PC-3 (cell line): Measurements from ENCODE around the gene HSPB8. TPM values are rescaled to one million over a fixed set of nuclear protein-coding genes. Genes with fewer than 3 reads are reported as not detected.

Experiments
- ATAC-seq: fragments of 200-7000 bp; cut with Tn5 transposase; 2 replicates; pipeline ENCODE4 v1.9.1; 2020; ENCODE audit warnings: mild to moderate bottlenecking, moderate library complexity
- BruUV-seq: library from RNA; stranded (reverse); fragments of 400-500 nt; replicated peaks from 2 replicates; lab custom pipeline; 2021; lab: Mats Ljungman, UMichigan
- CTCF ChIA-PET: fragments of 300-600 bp; sonication (Branson Sonifier 250); formaldehyde crosslinking; loops from one replicate; lab custom pipeline; 2022; ENCODE audit warnings: antibody characterized with exemption; lab: Charles Lee
- POLR2A ChIA-PET: fragments of 300-600 bp; sonication (Branson Sonifier 250); formaldehyde crosslinking; loops from one replicate; lab custom pipeline; 2022; ENCODE audit warnings: antibody characterized with exemption; ENCODE audit not compliant: unreplicated experiment; lab: Charles Lee
- DNase-seq: peaks from one replicate; pipeline ENCODE4 v3.0.0-alpha.2; 2015
- H2AFZ ChIP-seq: fragments of 300-600 bp; sonication (generic); 2 replicates; pipeline ENCODE4 v1.6.0; 2016; ENCODE audit warnings: antibody characterized with exemption, low read length
- H3F3A ChIP-seq: fragments of 300-600 bp; sonication (generic); one replicate; pipeline ENCODE4 v1.6.0; 2017; ENCODE audit warnings: antibody characterized with exemption, low read length, control low read depth, mild to moderate bottlenecking; ENCODE audit not compliant: unreplicated experiment
- H3K27ac ChIP-seq: fragments of 300-600 bp; sonication (generic); 2 replicates; pipeline ENCODE4 v1.5.1; 2016; ENCODE audit warnings: mild to moderate bottlenecking, low read length
- H3K27me3 ChIP-seq: fragments of 300-600 bp; sonication (generic); 2 replicates; pipeline ENCODE4 v1.6.1; 2016; ENCODE audit warnings: low read length, mixed read lengths
- H3K36me3 ChIP-seq: fragments of 300-600 bp; sonication (generic); 2 replicates; pipeline ENCODE4 v1.6.1; 2016; ENCODE audit warnings: low read depth, mixed run types, low read length, mixed read lengths
- H3K4me1 ChIP-seq: fragments of 300-600 bp; sonication (generic); 2 replicates; pipeline ENCODE4 v1.5.1; 2016; ENCODE audit warnings: low read length; ENCODE audit not compliant: insufficient read depth
- H3K4me2 ChIP-seq: fragments of 300-600 bp; sonication (generic); 2 replicates; pipeline ENCODE4 v1.6.0; 2016; ENCODE audit warnings: low read length
- H3K4me3 ChIP-seq: fragments of 300-600 bp; sonication (generic); 2 replicates; pipeline ENCODE4 v1.5.1; 2016; ENCODE audit warnings: mild to moderate bottlenecking, low read length, mixed read lengths
- H3K79me2 ChIP-seq: fragments of 300-600 bp; sonication (generic); 2 replicates; pipeline ENCODE4 v1.6.1; 2017; ENCODE audit warnings: low read length, mixed read lengths
- H3K9ac ChIP-seq: fragments of 300-600 bp; sonication (generic); 2 replicates; pipeline ENCODE4 v1.6.0; 2016; ENCODE audit warnings: mild to moderate bottlenecking, low read length
- H3K9me2 ChIP-seq: fragments of 300-600 bp; sonication (generic); replicated peaks from 2 replicates; pipeline ENCODE4 v1.6.1; 2016; ENCODE audit warnings: mixed run types, low read length, mixed read lengths
- H3K9me3 ChIP-seq: fragments of 300-600 bp; sonication (generic); 2 replicates; pipeline ENCODE4 v1.6.1; 2016; ENCODE audit warnings: low read length, mixed read lengths
- H4K20me1 ChIP-seq: fragments of 300-600 bp; sonication (generic); 2 replicates; pipeline ENCODE4 v1.6.1; 2016; ENCODE audit warnings: low read length, mixed read lengths
- EZH2 ChIP-seq: fragments of 300-600 bp; sonication (generic); IDR thresholded peaks from one replicate; pipeline ENCODE4 v1.6.1; 2017; ENCODE audit warnings: antibody characterized with exemption, mild to moderate bottlenecking, low read length; ENCODE audit not compliant: unreplicated experiment
- EZH2phosphoT487 ChIP-seq: fragments of 300-600 bp; sonication (generic); IDR thresholded peaks from 2 replicates; pipeline ENCODE4 v1.6.1; 2018; ENCODE audit warnings: mild to moderate bottlenecking, antibody characterized with exemption, low read length, borderline replicate concordance
- intact Hi-C: fragments of 100-400 bp; cut with micrococcal nuclease; formaldehyde crosslinking; loops from 2 replicates; pipeline ENCODE4 v1.9.0; 2023
- total RNA-seq: library from RNA; depleted of rRNA; stranded (reverse); fragments of >200 nt; gene quantifications from 2 replicates; pipeline ENCODE4 v1.2.3, GENCODE V29; 2014
- TF ChIP-seq, protein P1 (sequence below): fragments of 300-600 bp; sonication (generic); conservative IDR thresholded peaks from 2 replicates; pipeline ENCODE4 v1.5.1; 2017; ENCODE audit warnings: antibody characterized with exemption, low read depth, mild to moderate bottlenecking, low read length

Gene HSPB8
- total RNA-seq, 1 experiment from 2014 or later = 11.4 TPM

DNA sequence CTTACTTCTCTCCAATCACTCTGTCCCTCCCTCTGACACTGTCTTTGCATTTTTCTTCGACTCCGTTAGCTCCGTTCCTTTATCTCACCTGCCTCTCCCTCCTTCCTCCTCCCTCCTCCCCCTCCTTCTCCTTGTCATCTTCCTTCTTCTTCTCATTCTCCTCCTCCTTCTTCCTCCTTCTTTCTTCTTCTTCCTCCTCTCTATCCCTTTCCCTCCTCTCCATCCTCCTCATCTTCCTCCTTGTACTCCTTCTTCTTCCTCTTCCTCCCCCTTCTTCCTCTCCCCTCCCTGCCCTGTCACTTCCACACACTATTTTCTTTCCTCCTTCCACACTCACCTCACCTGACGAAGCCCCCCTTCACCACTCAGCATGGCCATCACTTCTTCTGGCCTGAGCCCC lies 53.0 kb downstream of the HSPB8 start:
- no peak for DNase-seq
- H3K9me3 ChIP-seq = no peaks in the 10 kb centered on the region

DNA sequence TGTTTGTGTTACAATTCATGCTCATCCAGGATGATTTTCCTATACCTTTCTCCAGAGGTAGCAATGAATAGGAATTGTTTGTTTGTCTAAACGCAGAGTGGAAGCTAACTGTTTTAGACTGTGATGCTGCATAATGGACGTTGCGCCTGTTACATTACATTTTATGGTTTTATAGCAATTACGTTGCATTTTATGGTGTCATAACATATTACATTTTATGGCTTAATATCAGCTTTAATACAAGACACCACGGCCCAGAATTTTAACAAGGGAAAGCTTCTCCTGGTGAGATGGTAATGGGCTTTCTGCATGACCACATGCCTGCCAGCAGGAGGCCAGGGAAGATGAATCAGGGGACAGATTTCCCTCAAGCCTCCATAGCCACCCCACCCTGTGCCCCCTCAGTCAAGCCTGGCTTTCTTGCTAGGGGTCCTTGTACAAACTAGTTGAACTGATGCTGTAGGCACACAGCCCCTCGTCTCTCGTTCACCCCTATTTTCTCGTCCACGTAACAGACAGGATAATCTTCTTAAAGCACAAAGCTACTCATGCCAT lies 56.5 kb downstream of the HSPB8 start:
- no peaks in the 10 kb centered on the region for H3F3A ChIP-seq
- BruUV-seq = no TSS peak
- H3K4me3 ChIP-seq = no peak overlapping the region
- H4K20me1 ChIP-seq = no peaks in the 10 kb centered on the region
- intact Hi-C loops = no loop called here
- H3K36me3 ChIP-seq = no peaks in the 10 kb centered on the region
- no peaks in the 10 kb centered on the region for H3K9me3 ChIP-seq
- POLR2A ChIA-PET = no interaction called here
- H3K9me2 ChIP-seq = no peaks in the 10 kb centered on the region
- CTCF ChIA-PET = no interaction called here
- H3K79me2 ChIP-seq = no peaks in the 10 kb centered on the region
- no peak for DNase-seq
- no peak overlapping the region for H3K27ac ChIP-seq
- no peak overlapping the region for H2AFZ ChIP-seq
- no peak overlapping the region for H3K9ac ChIP-seq
- no peaks in the 10 kb centered on the region for H3K4me1 ChIP-seq
- no peak for TF ChIP-seq EZH2
- TF ChIP-seq, protein P1, sequence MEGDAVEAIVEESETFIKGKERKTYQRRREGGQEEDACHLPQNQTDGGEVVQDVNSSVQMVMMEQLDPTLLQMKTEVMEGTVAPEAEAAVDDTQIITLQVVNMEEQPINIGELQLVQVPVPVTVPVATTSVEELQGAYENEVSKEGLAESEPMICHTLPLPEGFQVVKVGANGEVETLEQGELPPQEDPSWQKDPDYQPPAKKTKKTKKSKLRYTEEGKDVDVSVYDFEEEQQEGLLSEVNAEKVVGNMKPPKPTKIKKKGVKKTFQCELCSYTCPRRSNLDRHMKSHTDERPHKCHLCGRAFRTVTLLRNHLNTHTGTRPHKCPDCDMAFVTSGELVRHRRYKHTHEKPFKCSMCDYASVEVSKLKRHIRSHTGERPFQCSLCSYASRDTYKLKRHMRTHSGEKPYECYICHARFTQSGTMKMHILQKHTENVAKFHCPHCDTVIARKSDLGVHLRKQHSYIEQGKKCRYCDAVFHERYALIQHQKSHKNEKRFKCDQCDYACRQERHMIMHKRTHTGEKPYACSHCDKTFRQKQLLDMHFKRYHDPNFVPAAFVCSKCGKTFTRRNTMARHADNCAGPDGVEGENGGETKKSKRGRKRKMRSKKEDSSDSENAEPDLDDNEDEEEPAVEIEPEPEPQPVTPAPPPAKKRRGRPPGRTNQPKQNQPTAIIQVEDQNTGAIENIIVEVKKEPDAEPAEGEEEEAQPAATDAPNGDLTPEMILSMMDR = peak; percentile 49; the same call in 1 of the 2 replicates
- TF ChIP-seq EZH2phosphoT487 = no peak
- peaks cover 17% of the 10 kb centered on the region; the same call in 1 of the 2 replicates for H3K27me3 ChIP-seq
- no peak overlapping the region for H3K4me2 ChIP-seq
- no peak for ATAC-seq

More for the DNA sequence above, 53.0 kb downstream of the HSPB8 start:
- CTCF ChIA-PET = no interaction called here
- ATAC-seq = no peak
- H3K27me3 ChIP-seq = peaks cover 17% of the 10 kb centered on the region; the same call in 1 of the 2 replicates
- H2AFZ ChIP-seq = no peak overlapping the region
- no peak overlapping the region for H3K27ac ChIP-seq
- H4K20me1 ChIP-seq = no peaks in the 10 kb centered on the region
- no peaks in the 10 kb centered on the region for H3K36me3 ChIP-seq
- H3F3A ChIP-seq = no peaks in the 10 kb centered on the region
- intact Hi-C loops = no loop called here
- POLR2A ChIA-PET = no interaction called here
- no peak overlapping the region for H3K4me2 ChIP-seq
- no peaks in the 10 kb centered on the region for H3K79me2 ChIP-seq
- H3K9ac ChIP-seq = no peak overlapping the region
- no TSS peak for BruUV-seq
- TF ChIP-seq, protein P1 = no peak
- TF ChIP-seq EZH2 (no peak), EZH2phosphoT487 (no peak)
- H3K9me2 ChIP-seq = no peaks in the 10 kb centered on the region
- no peak overlapping the region for H3K4me3 ChIP-seq
- H3K4me1 ChIP-seq = no peaks in the 10 kb centered on the region

DNA sequence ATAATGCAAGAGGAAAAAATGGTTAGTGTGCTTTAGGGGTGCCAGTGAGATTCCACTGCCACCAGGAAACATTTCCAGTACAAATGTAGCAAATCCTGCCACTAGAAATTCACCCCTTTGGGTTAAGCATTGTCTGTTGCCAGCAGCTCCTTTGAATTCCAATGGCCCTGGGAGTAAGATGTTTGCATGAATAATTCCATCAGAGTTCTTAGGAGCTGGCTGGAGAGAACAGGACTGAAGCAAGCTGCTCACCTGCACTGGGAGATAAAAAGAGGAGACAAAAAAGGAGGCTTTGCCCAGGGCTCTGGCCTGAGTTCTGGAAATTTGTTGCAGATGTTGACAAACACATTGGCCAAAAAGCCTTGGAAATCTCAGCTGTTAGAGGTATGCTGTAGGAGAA lies 57.6 kb downstream of the HSPB8 start:
- no peaks in the 10 kb centered on the region for H3K79me2 ChIP-seq
- no peak overlapping the region for H3K27ac ChIP-seq
- H3K4me3 ChIP-seq = no peak overlapping the region
- no peak overlapping the region for H3K9ac ChIP-seq
- H2AFZ ChIP-seq = no peak overlapping the region
- POLR2A ChIA-PET = no interaction called here
- no peaks in the 10 kb centered on the region for H3K9me2 ChIP-seq
- DNase-seq (no peak), ATAC-seq (no peak)
- no peaks in the 10 kb centered on the region for H3K36me3 ChIP-seq
- BruUV-seq = no TSS peak
- no peak overlapping the region for H3K4me2 ChIP-seq
- no peaks in the 10 kb centered on the region for H3F3A ChIP-seq
- H4K20me1 ChIP-seq = no peaks in the 10 kb centered on the region
- peaks cover 27% of the 10 kb centered on the region for H3K27me3 ChIP-seq
- H3K9me3 ChIP-seq = 0 out of 2 replicates have a peak, but pooled peaks cover 5% of the 10 kb centered on the region
- TF ChIP-seq EZH2 = no peak
- TF ChIP-seq, protein P1 = no peak
- TF ChIP-seq EZH2phosphoT487 = no peak
- H3K4me1 ChIP-seq = no peaks in the 10 kb centered on the region
- intact Hi-C loops = no loop called here
- CTCF ChIA-PET = no interaction called here
